ENCODE results near the gene CHRM1. TPM values are rescaled to one million over a fixed set of nuclear protein-coding genes. Genes with fewer than 3 reads are reported as not detected.

CHRM1 gene
- total RNA-seq, result not detected in 2 replicates

DNA sequence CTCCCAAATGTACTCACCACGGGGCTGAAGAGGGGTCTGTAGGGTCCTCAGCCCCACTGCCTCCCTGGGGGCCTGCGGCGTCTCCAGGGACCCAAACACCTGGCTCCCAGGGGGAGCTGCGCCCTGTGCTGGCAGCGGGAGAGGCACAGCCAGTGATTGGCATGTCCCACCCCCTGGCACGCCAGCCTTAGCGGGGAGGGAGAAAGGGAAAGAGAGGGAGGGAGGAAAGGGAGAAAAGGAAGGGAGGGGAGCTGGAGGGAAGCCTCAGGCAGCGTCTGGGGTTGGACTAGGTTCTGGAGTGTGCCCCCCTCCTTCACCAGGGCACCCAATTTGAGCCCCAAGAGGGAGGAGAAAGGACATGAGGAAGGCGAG lies at the start of gene CHRM1:
Gene CHRM1, minus strand, starts transcription at position 163 of the 372 bp plus-strand sequence. CDS start 10,263 bp downstream, outside the sequence.
- H3K4me3 ChIP-seq (ENCODE audit: low read depth, low read length), result no peak within 1 kb of the TSS
- no peaks in the 10 kb centered on the region for H3K36me3 ChIP-seq (ENCODE audit: control insufficient read depth, insufficient read depth, low read length)
- TF ChIP-seq, protein P1, sequence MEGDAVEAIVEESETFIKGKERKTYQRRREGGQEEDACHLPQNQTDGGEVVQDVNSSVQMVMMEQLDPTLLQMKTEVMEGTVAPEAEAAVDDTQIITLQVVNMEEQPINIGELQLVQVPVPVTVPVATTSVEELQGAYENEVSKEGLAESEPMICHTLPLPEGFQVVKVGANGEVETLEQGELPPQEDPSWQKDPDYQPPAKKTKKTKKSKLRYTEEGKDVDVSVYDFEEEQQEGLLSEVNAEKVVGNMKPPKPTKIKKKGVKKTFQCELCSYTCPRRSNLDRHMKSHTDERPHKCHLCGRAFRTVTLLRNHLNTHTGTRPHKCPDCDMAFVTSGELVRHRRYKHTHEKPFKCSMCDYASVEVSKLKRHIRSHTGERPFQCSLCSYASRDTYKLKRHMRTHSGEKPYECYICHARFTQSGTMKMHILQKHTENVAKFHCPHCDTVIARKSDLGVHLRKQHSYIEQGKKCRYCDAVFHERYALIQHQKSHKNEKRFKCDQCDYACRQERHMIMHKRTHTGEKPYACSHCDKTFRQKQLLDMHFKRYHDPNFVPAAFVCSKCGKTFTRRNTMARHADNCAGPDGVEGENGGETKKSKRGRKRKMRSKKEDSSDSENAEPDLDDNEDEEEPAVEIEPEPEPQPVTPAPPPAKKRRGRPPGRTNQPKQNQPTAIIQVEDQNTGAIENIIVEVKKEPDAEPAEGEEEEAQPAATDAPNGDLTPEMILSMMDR (IDR thresholded peaks at IDR 0.05; ENCODE audit: insufficient read depth, low read length, poor library complexity, severe bottlenecking), result no peak
- H3K27me3 ChIP-seq (ENCODE audit: control insufficient read depth, insufficient read depth, low read length), result peaks cover 59% of the 10 kb centered on the region
- no peak for DNase-seq (ENCODE audit: low read depth)

- Histone ChIP-seq H3K27me3 (ENCODE audit: control insufficient read depth, insufficient read depth, low read length) (no peaks in the 10 kb centered on the region), H3K36me3 (ENCODE audit: control insufficient read depth, insufficient read depth, low read length) (no peaks in the 10 kb centered on the region), H3K4me3 (ENCODE audit: low read depth, low read length) (no peak overlapping the region)
- TF ChIP-seq, protein P1 (IDR thresholded peaks at IDR 0.05; ENCODE audit: insufficient read depth, low read length, poor library complexity, severe bottlenecking), result no peak
- no peak for DNase-seq (ENCODE audit: low read depth)
Observed at GRCh38 chr11:62965574-62965973, 44.4 kb upstream of the CHRM1 start.

DNA sequence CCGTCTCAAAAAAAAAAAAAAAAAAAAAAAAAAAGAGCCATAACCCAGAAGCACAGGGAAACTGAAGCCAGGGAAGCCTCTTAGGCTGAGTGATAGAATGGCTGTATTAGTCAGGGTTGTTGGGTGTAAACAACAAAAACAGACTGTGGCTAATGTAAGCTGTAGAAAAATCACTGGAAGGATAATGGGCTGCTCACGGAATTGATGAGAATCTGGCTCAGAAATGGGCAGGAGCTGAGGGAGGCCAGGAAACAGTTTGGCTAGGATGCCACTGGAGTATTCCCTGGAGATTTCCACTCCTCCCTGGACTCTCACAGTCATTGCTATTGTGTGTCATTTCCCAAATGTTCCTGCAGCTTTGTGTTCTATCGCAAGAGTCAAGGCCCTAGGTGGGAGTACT lies 41.2 kb upstream of the CHRM1 start:
- Histone ChIP-seq H3K36me3 (ENCODE audit: control insufficient read depth, insufficient read depth, low read length) (no peaks in the 10 kb centered on the region), H3K4me3 (ENCODE audit: low read depth, low read length) (no peak overlapping the region), H3K27me3 (ENCODE audit: control insufficient read depth, insufficient read depth, low read length) (no peaks in the 10 kb centered on the region)
- TF ChIP-seq, protein P1 (IDR thresholded peaks at IDR 0.05; ENCODE audit: insufficient read depth, low read length, poor library complexity, severe bottlenecking), result no peak
- DNase-seq (ENCODE audit: low read depth), result no peak

- DNase-seq (ENCODE audit: low read depth), result no peak
- TF ChIP-seq, protein P1 (IDR thresholded peaks at IDR 0.05; ENCODE audit: insufficient read depth, low read length, poor library complexity, severe bottlenecking), result no peak
- Histone ChIP-seq H3K27me3 (ENCODE audit: control insufficient read depth, insufficient read depth, low read length) (no peaks in the 10 kb centered on the region), H3K4me3 (ENCODE audit: low read depth, low read length) (no peak overlapping the region), H3K36me3 (ENCODE audit: control insufficient read depth, insufficient read depth, low read length) (no peaks in the 10 kb centered on the region)
Observed at GRCh38 chr11:62961017-62961570, 39.9 kb upstream of the CHRM1 start.

DNA sequence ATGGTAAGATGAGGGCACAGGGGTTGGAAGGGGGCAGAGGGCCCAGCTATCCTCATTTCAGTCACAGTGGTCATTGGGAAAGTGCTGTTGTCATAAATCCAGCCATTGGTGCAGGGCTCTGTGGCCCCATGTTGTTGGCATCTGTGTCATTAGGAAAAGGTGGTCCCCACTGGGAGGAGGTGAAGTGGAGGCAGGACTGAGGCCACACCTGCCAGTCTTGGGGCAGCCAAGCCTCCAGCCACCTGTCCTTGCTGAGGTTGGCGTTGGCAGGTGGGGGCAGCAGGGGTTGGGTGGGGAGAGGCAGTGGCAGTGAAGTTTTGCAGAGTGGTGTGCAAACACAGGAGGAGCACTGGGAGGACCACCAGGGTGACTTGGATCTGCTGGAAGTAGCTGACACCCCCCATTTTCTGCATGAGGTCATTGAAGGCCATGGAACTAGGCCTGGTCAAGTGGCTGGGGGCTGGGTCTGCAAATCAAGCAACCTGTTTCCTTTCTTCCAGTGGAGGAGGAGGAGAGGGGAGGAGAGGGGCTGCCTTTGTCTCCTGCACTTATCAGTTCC lies 38.3 kb upstream of the CHRM1 start:
- H3K27me3 ChIP-seq (ENCODE audit: control insufficient read depth, insufficient read depth, low read length), result no peaks in the 10 kb centered on the region
- no peaks in the 10 kb centered on the region for H3K36me3 ChIP-seq (ENCODE audit: control insufficient read depth, insufficient read depth, low read length)
- no peak for DNase-seq (ENCODE audit: low read depth)
- no peak overlapping the region for H3K4me3 ChIP-seq (ENCODE audit: low read depth, low read length)
- TF ChIP-seq, protein P1 (IDR thresholded peaks at IDR 0.05; ENCODE audit: insufficient read depth, low read length, poor library complexity, severe bottlenecking), result no peak
